PC-9 (cell line): ENCODE data around the gene SELENOM. TPM values are rescaled to one million over a fixed set of nuclear protein-coding genes. Genes with fewer than 3 reads are reported as not detected.
A peak's percentile ranks its signal among the peaks of the same experiment; 100 is the strongest.
"Not testable (repeated sequence)": the region's sequence is repeated elsewhere in the genome, so short reads cannot be mapped to it uniquely, and the experiment has no call there.

Experiments
- BruUV-seq: library from RNA; stranded (reverse); fragments of 400-500 nt; replicated peaks from 2 replicates; lab custom pipeline; 2021; lab: Mats Ljungman, UMichigan
- CTCF ChIA-PET: fragments of 300-600 bp; sonication (Branson Sonifier 250); formaldehyde crosslinking; loops from one replicate; lab custom pipeline; 2022; ENCODE audit warnings: antibody characterized with exemption; lab: Charles Lee
- POLR2A ChIA-PET: fragments of 300-600 bp; sonication (Branson Sonifier 250); formaldehyde crosslinking; loops from one replicate; lab custom pipeline; 2022; ENCODE audit warnings: antibody characterized with exemption; ENCODE audit not compliant: unreplicated experiment; lab: Charles Lee
- DNase-seq, 2 experiments: peaks; one replicate each; pipeline versions ENCODE4 v3.0.0 to v3.0.0-alpha.2; 2015 to 2022; ENCODE audit warnings: mixed read lengths in 1 of 2
- H2AFZ ChIP-seq: fragments of 200-600 bp; sonication (generic); 2 replicates; pipeline ENCODE4 v1.8.1; 2017; ENCODE audit warnings: antibody characterized with exemption
- H3F3A ChIP-seq: fragments of 200-600 bp; sonication (generic); 2 replicates; pipeline ENCODE4 v1.8.1; 2017; ENCODE audit warnings: antibody characterized with exemption, mild to moderate bottlenecking, low read depth; ENCODE audit not compliant: insufficient read depth
- H3K27ac ChIP-seq: fragments of 200-600 bp; sonication (generic); 2 replicates; pipeline ENCODE4 v1.6.1; 2016; ENCODE audit warnings: mixed run types
- H3K27me3 ChIP-seq: fragments of 200-600 bp; sonication (generic); 2 replicates; pipeline ENCODE4 v1.6.1; 2016; ENCODE audit warnings: low read depth, mixed run types; ENCODE audit not compliant: insufficient read depth
- H3K36me3 ChIP-seq: fragments of 200-600 bp; sonication (generic); 2 replicates; pipeline ENCODE4 v1.6.1; 2016; ENCODE audit warnings: low read depth, mixed run types
- H3K4me1 ChIP-seq: fragments of 200-600 bp; sonication (generic); replicated peaks from 2 replicates; pipeline ENCODE4 v1.6.1; 2016; ENCODE audit warnings: mixed run types; ENCODE audit not compliant: insufficient read depth
- H3K4me2 ChIP-seq: fragments of 200-600 bp; sonication (generic); 2 replicates; pipeline ENCODE4 v1.6.1; 2017; ENCODE audit warnings: mixed run types
- H3K4me3 ChIP-seq: fragments of 200-600 bp; sonication (generic); 2 replicates; pipeline ENCODE4 v1.6.1; 2016; ENCODE audit warnings: mixed run types
- H3K79me2 ChIP-seq: fragments of 200-600 bp; sonication (generic); 2 replicates; pipeline ENCODE4 v1.6.1; 2017; ENCODE audit warnings: low read depth, mixed run types
- H3K9me2 ChIP-seq: fragments of 200-600 bp; sonication (generic); 2 replicates; pipeline ENCODE4 v1.8.1; 2017; ENCODE audit warnings: mild to moderate bottlenecking; ENCODE audit not compliant: insufficient read depth
- H3K9me3 ChIP-seq: fragments of 200-600 bp; sonication (generic); 2 replicates; pipeline ENCODE4 v1.8.1; 2016; ENCODE audit warnings: low read depth; ENCODE audit not compliant: insufficient read depth
- H4K20me1 ChIP-seq: fragments of 200-600 bp; sonication (generic); 2 replicates; pipeline ENCODE4 v1.8.1; 2017; ENCODE audit not compliant: insufficient read depth
- EZH2 ChIP-seq: fragments of 200-600 bp; sonication (generic); IDR thresholded peaks from 2 replicates; pipeline ENCODE4 v1.8.0; 2017; ENCODE audit warnings: antibody characterized with exemption, low read depth
- intact Hi-C: fragments of 100-400 bp; cut with micrococcal nuclease; formaldehyde crosslinking; loops from one replicate; pipeline ENCODE4 v1.10.0; 2022; ENCODE audit not compliant: unreplicated experiment
- total RNA-seq: library from RNA; stranded (reverse); gene quantifications from 2 replicates; pipeline ENCODE4 v1.2.3, GENCODE V29; 2021
- TF ChIP-seq, protein P1 (sequence below): fragments of 200-600 bp; sonication (generic); conservative IDR thresholded peaks from 2 replicates; pipeline ENCODE4 v1.6.1; 2017; ENCODE audit warnings: mixed run types, antibody characterized with exemption, mild to moderate bottlenecking, moderate library complexity

Gene SELENOM
- total RNA-seq, 1 experiment from 2014 or later: 20.7 TPM

DNA sequence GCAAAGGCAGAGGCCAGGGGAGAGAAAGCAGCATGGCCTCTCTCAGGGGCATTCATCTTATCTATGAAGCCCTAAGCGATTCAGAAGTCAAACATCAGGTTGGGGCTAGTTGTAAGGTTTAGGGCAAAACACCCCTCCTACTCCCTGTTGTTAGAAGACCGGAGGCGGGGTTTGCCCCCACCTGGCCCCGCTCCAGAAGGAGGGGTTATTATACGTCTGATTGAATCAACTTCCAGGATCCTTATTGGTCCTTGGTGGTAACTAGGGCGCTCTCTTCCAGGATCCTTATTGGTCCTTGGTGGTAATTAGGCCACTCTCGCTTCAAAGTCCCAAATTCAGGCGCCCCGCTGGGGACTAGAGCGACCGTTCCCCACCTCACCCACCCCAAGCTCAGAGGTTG is 38.4 kb downstream of the SELENOM start:
- Histone ChIP-seq H3F3A (no peaks in the 10 kb centered on the region), H3K27me3 (no peaks in the 10 kb centered on the region), H3K9me3 (no peaks in the 10 kb centered on the region), H3K79me2 (no peaks in the 10 kb centered on the region), H2AFZ (no peak overlapping the region), H3K36me3 (no peaks in the 10 kb centered on the region), H3K4me2 (no peak overlapping the region), H3K27ac (no peak overlapping the region), H3K4me1 (peaks cover 6% of the 10 kb centered on the region; the same call in 1 of the 2 replicates), H3K4me3 (no peak overlapping the region), H3K9me2 (no peaks in the 10 kb centered on the region), H4K20me1 (no peaks in the 10 kb centered on the region)
- intact Hi-C loops: no loop called here
- ChIA-PET POLR2A (no interaction called here), CTCF (no interaction called here)
- no peak for DNase-seq
- no TSS peak for BruUV-seq
- TF ChIP-seq EZH2: no peak

DNA sequence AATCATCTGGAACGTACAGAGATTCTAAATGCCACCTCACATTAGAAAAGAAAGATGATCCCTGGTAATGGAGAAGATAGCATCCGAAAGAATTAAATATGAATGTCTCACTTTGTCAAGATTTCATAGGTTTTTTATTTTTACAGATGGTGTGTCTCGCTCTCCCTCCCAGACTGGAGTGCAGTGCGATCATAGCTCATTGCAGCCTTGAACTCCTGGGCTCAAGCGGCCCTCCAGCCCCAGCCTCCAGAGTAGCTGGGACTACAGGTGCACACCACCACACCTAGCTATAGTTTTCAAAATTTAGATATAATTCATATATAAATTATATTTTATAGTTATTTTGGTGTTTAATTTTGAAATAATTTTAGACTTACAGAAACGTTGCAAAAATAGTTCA is 43.0 kb downstream of the SELENOM start:
- Histone ChIP-seq H3K36me3 (no peaks in the 10 kb centered on the region), H3K27ac (no peak overlapping the region), H4K20me1 (no peaks in the 10 kb centered on the region), H3F3A (peaks cover 15% of the 10 kb centered on the region; the same call in 1 of the 2 replicates), H3K9me2 (no peaks in the 10 kb centered on the region), H3K9me3 (no peaks in the 10 kb centered on the region), H3K4me3 (peak overlapping the region; percentile 57), H3K27me3 (no peaks in the 10 kb centered on the region), H3K79me2 (no peaks in the 10 kb centered on the region), H3K4me2 (peak overlapping the region; percentile 51), H3K4me1 (peaks cover 16% of the 10 kb centered on the region), H2AFZ (peak overlapping the region; percentile 91)
- ChIA-PET CTCF (interaction anchor here (1.1 to 1.2 kb wide), 3 partner anchors 16 to 117 kb away, joined by 3 to 6 read pairs (median 4); partner anchors contain the start of gene SMTN), POLR2A (interaction anchor here (0.6 to 1.2 kb wide), 5 partner anchors 11 to 621 kb away, joined by 3 to 12 read pairs (median 6); partner anchors contain the start of genes MORC2 and SMTN)
- intact Hi-C loops: no loop called here
- TSS peak; percentile 40 for BruUV-seq
- no peak for DNase-seq
- TF ChIP-seq, protein P1, sequence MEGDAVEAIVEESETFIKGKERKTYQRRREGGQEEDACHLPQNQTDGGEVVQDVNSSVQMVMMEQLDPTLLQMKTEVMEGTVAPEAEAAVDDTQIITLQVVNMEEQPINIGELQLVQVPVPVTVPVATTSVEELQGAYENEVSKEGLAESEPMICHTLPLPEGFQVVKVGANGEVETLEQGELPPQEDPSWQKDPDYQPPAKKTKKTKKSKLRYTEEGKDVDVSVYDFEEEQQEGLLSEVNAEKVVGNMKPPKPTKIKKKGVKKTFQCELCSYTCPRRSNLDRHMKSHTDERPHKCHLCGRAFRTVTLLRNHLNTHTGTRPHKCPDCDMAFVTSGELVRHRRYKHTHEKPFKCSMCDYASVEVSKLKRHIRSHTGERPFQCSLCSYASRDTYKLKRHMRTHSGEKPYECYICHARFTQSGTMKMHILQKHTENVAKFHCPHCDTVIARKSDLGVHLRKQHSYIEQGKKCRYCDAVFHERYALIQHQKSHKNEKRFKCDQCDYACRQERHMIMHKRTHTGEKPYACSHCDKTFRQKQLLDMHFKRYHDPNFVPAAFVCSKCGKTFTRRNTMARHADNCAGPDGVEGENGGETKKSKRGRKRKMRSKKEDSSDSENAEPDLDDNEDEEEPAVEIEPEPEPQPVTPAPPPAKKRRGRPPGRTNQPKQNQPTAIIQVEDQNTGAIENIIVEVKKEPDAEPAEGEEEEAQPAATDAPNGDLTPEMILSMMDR: no peak
- no peak for TF ChIP-seq EZH2

DNA sequence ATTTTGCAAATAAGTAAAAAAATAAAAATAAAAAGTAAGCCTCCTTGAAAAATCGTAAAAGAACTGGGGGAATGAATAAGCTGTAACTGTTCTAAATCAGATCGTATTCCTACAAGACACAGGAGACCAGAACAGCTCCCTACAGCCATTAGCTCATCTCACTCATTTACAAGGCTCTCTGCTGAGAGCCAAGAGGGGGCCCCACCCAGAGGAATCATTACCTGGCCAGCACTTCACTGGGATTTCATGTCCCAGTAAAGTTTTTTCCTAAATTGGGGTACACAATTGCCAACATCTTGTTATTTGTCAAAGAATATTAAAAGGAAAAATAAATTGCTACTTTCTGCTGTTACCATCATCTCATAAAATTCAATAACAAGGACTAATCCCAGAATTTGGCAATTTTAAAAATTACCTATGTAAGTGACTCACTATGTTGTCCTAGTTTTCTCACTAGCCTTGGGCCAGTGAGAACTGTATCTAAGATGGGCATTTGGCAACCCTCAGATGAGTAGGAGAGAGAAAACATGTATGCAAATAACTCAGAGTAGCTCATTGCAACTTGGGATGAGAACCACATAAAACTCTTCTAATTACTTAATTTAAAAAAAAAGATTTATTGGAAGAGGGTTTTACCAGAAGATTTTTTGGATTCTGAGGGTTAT is 44.7 kb downstream of the SELENOM start:
- H4K20me1 ChIP-seq: no peaks in the 10 kb centered on the region
- ChIA-PET CTCF (no interaction called here), POLR2A (no interaction called here)
- no peaks in the 10 kb centered on the region for H3K9me3 ChIP-seq
- no peaks in the 10 kb centered on the region for H3K9me2 ChIP-seq
- H3K79me2 ChIP-seq: no peaks in the 10 kb centered on the region
- TF ChIP-seq, protein P1: no peak
- no peak for TF ChIP-seq EZH2
- H2AFZ ChIP-seq: no peak overlapping the region
- DNase-seq: no peak
- no peak overlapping the region for H3K27ac ChIP-seq
- peaks cover 15% of the 10 kb centered on the region; the same call in 1 of the 2 replicates for H3F3A ChIP-seq
- peaks cover 16% of the 10 kb centered on the region for H3K4me1 ChIP-seq
- intact Hi-C loops: no loop called here
- no peaks in the 10 kb centered on the region for H3K36me3 ChIP-seq
- H3K4me3 ChIP-seq: no peak overlapping the region
- no peaks in the 10 kb centered on the region for H3K27me3 ChIP-seq
- H3K4me2 ChIP-seq: no peak overlapping the region
- BruUV-seq: no TSS peak

DNA sequence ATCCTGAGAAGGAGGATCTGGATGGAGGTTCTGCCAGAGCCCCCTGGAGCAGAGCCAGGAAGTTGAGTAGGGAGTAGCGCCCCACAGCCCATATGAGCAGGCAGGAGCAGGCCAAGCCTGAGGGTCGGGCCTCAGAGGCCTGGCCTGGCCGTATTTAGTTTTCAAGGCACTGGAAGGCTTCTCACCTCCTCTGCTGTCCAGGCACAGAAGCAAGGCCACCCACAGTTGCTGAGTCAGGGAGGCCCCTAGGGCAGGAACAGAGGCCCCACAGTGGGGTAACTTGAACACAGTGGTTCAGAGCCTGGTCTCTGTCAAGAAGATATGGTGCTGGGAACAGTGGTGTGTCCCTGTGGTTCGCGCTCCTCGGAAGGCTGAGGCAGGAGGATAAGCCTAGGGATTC is 47.7 kb downstream of the SELENOM start:
- CTCF ChIA-PET, H4K20me1 ChIP-seq, H3K36me3 ChIP-seq, H2AFZ ChIP-seq, POLR2A ChIA-PET, H3K27me3 ChIP-seq, H3K9me3 ChIP-seq, BruUV-seq, H3K4me2 ChIP-seq, intact Hi-C loops, H3K9me2 ChIP-seq, DNase-seq, H3K79me2 ChIP-seq, H3K27ac ChIP-seq, H3K4me3 ChIP-seq: not testable (repeated sequence)
- peaks cover 26% of the 10 kb centered on the region; the same call in 1 of the 2 replicates for H3F3A ChIP-seq
- peaks cover 23% of the 10 kb centered on the region for H3K4me1 ChIP-seq
